Mucosa of stomach (tissue), 1 donor: ENCODE data around the gene CACNA2D4.

Experiments
- H3K27me3 ChIP-seq: one replicate; pipeline ENCODE4 v1.7.0; 2013; ENCODE audit warnings: mild to moderate bottlenecking, low read length; ENCODE audit not compliant: control insufficient read depth, insufficient read depth
- H3K36me3 ChIP-seq: one replicate; pipeline ENCODE4 v1.7.0; 2013; ENCODE audit warnings: low read length; ENCODE audit not compliant: control insufficient read depth, insufficient read depth
- H3K4me1 ChIP-seq: one replicate; pipeline ENCODE4 v1.7.0; 2013; ENCODE audit warnings: mild to moderate bottlenecking, low read length; ENCODE audit not compliant: control insufficient read depth, insufficient read depth
- H3K4me3 ChIP-seq: one replicate; pipeline ENCODE4 v1.7.0; 2013; ENCODE audit warnings: low read length
- H3K9ac ChIP-seq: one replicate; pipeline ENCODE4 v1.7.0; 2013; ENCODE audit warnings: mild to moderate bottlenecking, low read length, moderate library complexity
- H3K9me3 ChIP-seq: one replicate; pipeline ENCODE4 v1.7.0; 2013; ENCODE audit warnings: mild to moderate bottlenecking, low read length, moderate library complexity; ENCODE audit not compliant: control insufficient read depth
- donor health status: Pancreatic carcinoma.

CACNA2D4 gene

DNA sequence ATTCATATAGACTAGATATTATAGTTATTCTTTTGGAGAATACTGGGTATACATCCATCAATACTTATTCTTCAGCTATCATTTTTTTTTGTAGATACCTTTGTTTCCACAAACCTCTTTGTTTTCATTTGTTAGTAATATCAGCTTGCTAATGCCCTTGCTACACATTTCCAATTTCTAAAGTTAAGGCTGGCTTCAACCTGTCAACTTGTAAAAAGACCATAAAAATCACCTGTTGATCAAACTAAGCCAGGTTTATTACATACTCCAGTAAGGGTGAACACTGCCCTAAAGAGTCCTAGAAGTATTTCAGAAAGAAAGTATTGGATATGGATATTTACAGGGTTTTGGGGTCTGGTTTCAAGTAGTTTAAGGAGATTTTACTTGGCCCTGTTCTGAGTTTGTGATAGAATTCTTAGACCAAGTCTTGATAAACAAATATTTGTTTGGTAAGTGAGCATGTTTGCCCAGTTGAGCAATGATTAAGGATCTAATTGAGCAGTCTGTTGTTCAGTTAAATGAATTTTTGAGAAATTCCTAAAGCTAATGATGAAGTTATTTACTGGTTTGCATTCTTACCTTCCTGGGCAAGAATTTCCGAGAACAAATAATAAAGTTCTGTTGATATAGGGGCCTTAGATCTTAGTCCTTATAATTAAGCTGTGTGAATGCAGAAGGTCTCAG, 150.9 kb downstream of the CACNA2D4 start:
- no peak overlapping the region for H3K4me3 ChIP-seq
- H3K9me3 ChIP-seq: no peaks in the 10 kb centered on the region
- peaks cover 25% of the 10 kb centered on the region for H3K4me1 ChIP-seq
- H3K27me3 ChIP-seq: no peaks in the 10 kb centered on the region
- no peaks in the 10 kb centered on the region for H3K36me3 ChIP-seq
- H3K9ac ChIP-seq: no peak overlapping the region

DNA sequence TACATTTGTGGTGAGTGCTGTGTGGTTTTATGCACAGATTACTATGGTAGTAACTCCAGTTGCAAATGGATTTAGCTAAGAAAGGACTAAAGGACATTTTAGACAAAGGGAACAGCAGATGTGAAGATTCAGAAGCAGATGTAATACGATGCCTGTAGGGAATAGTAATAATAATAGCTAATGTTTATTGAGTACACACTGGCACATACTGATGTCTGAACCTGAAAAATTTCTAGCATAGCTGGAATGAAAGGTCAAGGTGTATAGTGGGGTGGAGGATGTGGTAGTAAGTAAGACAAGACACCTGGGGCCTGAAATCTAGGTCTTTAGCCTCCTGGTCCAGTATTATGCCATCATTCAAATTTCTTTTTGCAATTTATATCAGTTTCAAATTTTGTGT, 152.3 kb downstream of the CACNA2D4 start:
- Histone ChIP-seq H3K9ac (no peak overlapping the region), H3K27me3 (no peaks in the 10 kb centered on the region), H3K4me3 (no peak overlapping the region), H3K9me3 (no peaks in the 10 kb centered on the region), H3K4me1 (peaks cover 25% of the 10 kb centered on the region), H3K36me3 (no peaks in the 10 kb centered on the region)

DNA sequence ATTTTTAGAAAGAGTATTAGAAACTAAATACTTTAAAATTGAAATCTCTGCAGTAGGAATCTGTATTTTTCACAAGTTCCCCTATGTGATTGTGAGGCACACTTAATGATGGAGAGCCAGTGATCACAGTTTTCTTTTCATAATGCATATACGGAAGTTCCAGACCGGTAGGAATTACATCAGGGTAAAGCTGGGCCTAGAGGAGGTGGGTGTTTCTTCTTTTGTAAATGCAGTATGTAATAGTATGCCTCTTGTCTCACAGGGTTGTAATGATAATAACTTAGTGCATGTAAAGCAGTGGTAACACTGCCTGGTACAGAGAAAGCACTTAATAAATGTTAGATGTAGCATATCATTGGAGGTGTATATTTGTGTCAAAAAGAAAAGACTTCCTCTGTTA, 155.3 kb downstream of the CACNA2D4 start:
- Histone ChIP-seq H3K9me3 (no peaks in the 10 kb centered on the region), H3K4me3 (no peak overlapping the region), H3K9ac (no peak overlapping the region), H3K36me3 (no peaks in the 10 kb centered on the region), H3K4me1 (peaks cover 10% of the 10 kb centered on the region), H3K27me3 (no peaks in the 10 kb centered on the region)

DNA sequence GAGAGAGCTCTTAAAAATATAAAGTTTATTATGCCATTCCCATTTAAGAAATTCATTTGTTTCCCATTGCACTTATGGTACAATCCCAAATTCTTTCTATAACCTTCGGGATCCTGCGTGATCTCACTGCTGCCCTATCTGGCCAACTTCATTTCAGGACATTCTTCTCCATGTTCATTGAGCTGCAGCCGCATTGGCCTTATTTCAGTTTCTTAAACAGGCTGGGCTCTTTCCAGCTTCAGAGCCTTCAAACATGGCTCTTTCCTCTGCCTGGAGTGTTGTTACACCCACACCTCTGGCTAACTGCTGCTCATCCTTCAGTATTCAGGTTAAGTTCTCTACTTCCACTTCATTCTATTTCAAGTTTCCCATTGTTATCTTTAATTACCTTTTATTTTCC, 156.6 kb downstream of the CACNA2D4 start:
- H3K4me1 ChIP-seq: no peaks in the 10 kb centered on the region
- H3K36me3 ChIP-seq: no peaks in the 10 kb centered on the region

DNA sequence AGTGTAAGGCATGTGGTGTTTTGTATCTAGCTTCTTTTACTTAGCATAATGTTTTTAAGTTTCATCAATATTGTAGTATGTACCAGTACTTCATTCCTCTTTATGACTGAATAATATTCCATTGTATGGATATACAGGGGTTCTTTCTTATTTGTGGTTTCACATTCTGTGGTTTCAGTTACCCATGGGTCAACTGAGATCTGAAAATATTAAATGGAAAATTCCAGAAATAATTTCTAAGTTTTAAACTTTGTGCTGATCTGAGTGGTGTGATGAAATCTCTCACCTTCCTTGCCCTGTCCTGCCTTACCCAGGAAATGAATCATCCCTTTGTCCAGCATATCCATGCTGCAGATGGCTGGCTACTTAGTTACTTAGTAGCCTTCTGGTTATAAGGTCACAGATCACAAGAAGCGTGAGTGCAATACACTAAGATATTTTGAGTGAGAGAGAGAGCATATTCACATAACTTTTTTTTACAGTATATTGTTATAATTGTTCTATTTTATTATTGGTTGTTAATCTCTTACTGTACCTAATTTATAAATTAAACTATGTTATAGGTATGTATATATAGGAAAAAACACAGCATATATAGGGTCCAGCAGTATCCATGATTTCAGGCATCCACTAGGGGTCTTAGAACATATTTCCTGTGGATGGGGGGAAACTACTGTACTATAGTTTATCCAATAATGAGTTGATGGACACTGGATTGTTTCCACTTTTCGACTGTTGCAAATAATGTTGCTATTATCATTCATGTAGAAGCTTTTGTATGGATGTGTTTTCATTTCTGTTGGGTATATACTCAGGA, 157.7 kb downstream of the CACNA2D4 start:
- Histone ChIP-seq H3K27me3 (no peaks in the 10 kb centered on the region), H3K4me1 (no peaks in the 10 kb centered on the region), H3K9me3 (no peaks in the 10 kb centered on the region)

More for the DNA sequence above, 156.6 kb downstream of the CACNA2D4 start:
- Histone ChIP-seq H3K4me3 (no peak overlapping the region), H3K27me3 (no peaks in the 10 kb centered on the region), H3K9ac (no peak overlapping the region), H3K9me3 (no peaks in the 10 kb centered on the region)

DNA sequence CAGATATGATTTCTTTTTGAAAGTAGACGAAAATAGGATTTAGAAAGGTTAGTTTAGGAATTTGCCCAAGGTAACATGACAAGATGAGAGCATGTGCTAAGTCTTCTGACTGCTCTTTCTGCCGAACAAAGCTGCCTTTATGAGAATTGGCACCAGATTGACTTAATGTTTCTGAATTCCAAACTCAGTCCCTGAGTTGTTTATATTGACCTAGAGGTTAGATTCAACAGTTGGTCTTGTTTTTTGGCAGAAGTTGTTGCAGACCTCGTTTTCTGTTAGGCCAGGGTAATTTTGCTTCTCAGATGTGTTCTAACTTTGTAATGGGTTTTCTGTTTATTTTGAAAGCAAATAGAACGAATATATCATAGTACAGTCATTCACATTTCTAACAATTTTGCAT, 159.6 kb downstream of the CACNA2D4 start:
- no peak overlapping the region for H3K4me3 ChIP-seq
- H3K36me3 ChIP-seq: no peaks in the 10 kb centered on the region
- no peaks in the 10 kb centered on the region for H3K4me1 ChIP-seq
- no peaks in the 10 kb centered on the region for H3K9me3 ChIP-seq
- no peak overlapping the region for H3K9ac ChIP-seq
- H3K27me3 ChIP-seq: no peaks in the 10 kb centered on the region

More for the DNA sequence above, 157.7 kb downstream of the CACNA2D4 start:
- no peak overlapping the region for H3K4me3 ChIP-seq
- H3K9ac ChIP-seq: no peak overlapping the region
- no peaks in the 10 kb centered on the region for H3K36me3 ChIP-seq

DNA sequence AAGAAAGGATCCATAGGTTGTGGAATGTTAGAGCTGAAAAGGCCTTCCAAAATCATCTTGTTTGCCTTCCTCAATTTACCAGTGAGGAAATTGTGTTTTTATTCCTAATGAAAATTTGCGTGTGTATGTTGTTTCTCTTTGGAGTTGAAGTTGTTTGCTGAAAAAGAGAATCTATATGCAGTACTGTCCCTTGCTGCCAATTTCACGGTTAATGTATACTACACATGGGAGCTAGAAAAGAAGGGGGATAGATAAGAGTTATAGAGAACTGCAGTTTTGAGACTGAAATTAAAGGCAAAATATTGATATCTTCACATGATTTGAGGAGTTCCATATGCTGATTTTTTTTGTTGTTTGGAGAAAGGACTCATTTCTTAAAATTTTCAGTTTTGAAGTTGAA, 160.1 kb downstream of the CACNA2D4 start:
- Histone ChIP-seq H3K4me3 (no peak overlapping the region), H3K27me3 (no peaks in the 10 kb centered on the region), H3K36me3 (no peaks in the 10 kb centered on the region), H3K4me1 (no peaks in the 10 kb centered on the region), H3K9me3 (no peaks in the 10 kb centered on the region), H3K9ac (no peak overlapping the region)

DNA sequence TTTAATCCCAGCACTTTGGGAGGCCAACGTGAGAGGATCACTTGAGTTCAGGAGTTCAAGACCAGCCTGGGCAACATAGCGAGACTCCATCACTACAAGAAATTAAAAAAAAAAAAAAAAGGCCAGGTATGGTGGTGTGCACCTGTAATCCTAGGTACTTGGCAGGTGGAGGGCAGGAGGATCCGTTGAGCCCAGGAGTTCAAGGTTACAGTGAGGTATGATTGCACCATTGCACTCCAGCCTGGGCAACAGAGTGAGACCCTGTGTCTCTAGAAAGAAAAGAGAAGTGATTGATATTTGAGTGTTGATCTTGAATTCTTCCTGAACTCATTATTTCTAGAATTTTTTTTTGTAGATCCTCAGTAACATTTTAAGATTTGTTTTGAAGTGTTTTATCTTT, 168.2 kb downstream of the CACNA2D4 start:
- Histone ChIP-seq H3K4me3 (no peak overlapping the region), H3K4me1 (no peaks in the 10 kb centered on the region), H3K9me3 (no peaks in the 10 kb centered on the region), H3K36me3 (no peaks in the 10 kb centered on the region), H3K27me3 (no peaks in the 10 kb centered on the region), H3K9ac (no peak overlapping the region)

DNA sequence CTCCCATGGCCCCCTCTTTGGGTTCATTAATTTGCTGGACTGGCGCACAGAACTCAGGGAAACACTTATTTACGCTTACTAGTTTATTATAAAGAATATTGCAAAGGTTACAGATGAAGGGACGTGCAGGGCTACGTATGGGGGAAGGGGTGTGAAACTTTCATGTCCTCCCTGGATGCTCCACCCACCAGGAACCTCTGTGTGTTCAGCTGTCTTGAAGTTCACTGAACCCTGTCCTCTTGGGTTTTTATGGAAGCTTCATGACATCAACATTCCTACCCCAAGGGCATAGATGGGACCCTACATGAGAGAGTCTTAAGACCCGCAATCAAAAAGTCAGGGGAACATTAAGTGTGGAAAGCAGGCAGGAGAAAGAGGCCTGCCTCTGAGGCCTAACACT, 169.4 kb downstream of the CACNA2D4 start:
- no peaks in the 10 kb centered on the region for H3K4me1 ChIP-seq
- H3K4me3 ChIP-seq: no peak overlapping the region
- no peaks in the 10 kb centered on the region for H3K27me3 ChIP-seq
- no peak overlapping the region for H3K9ac ChIP-seq
- no peaks in the 10 kb centered on the region for H3K36me3 ChIP-seq
- no peaks in the 10 kb centered on the region for H3K9me3 ChIP-seq

DNA sequence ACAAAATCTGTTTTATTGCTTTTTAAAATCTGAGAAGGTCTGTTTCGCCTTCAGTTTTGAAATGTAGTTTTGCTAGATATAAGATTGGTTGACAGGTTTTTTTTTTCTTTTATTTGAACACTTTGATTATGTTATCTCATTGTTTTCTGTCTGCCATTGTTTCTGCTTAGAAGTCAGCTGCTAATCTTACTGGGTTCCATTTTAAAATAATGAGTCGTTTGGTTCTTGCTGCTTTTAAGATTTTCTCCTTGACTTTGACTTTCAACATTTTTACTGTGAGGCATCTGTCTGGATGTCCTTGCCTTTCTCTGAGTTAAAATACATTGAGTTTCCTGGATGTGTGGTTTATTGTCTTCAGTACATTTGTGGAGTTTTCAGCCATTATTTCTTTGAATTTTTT, 170.8 kb downstream of the CACNA2D4 start:
- no peak overlapping the region for H3K9ac ChIP-seq
- H3K27me3 ChIP-seq: no peaks in the 10 kb centered on the region
- H3K36me3 ChIP-seq: no peaks in the 10 kb centered on the region
- no peaks in the 10 kb centered on the region for H3K9me3 ChIP-seq
- H3K4me1 ChIP-seq: no peaks in the 10 kb centered on the region
- H3K4me3 ChIP-seq: no peak overlapping the region

DNA sequence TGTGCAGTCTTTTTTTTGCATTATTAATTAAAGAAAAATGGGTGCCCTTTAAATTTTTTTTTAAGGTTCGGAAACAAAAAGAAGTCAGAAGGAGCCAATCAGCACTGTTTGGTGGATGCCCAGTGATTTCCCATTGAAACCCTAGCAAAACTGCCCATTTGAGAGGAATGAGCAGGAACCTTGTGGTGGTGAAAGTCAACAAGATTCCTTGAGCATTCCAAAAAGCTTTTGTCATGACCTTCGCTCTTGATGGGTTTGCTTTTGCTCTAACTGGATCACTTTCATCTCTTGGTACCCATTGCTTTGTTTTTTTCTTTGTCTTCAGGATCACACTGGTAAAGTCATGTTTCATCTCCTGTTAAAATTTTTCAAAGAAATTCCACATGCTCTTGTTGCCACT, 173.5 kb downstream of the CACNA2D4 start:
- Histone ChIP-seq H3K36me3 (no peaks in the 10 kb centered on the region), H3K9ac (no peak overlapping the region), H3K9me3 (no peaks in the 10 kb centered on the region), H3K27me3 (no peaks in the 10 kb centered on the region), H3K4me1 (peaks cover 16% of the 10 kb centered on the region), H3K4me3 (no peak overlapping the region)
